ENCODE measurements around the gene PTGFR.

PTGFR gene

DNA sequence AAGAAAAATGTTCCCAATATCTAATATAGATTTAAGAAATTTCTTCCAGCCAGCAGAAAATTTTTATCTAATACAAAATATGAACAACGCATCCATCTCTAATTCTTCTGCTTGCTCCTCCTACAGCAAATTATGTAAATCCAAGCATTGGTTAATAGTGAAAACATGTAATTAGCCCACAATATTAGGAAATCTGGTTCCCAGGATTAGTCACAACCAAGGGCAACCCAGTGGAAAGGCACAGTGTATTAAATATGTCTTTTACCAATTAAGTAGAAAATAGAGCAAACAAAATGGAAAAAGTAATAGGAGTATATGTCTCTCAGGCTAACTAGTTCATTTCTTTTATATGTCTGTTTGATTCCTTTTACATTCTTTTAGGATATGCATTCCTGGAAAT lies 70.0 kb downstream of the PTGFR start:
- peak; percentile 71 for DNase-seq (ENCODE audit: low read depth)
- TF ChIP-seq, protein P1, sequence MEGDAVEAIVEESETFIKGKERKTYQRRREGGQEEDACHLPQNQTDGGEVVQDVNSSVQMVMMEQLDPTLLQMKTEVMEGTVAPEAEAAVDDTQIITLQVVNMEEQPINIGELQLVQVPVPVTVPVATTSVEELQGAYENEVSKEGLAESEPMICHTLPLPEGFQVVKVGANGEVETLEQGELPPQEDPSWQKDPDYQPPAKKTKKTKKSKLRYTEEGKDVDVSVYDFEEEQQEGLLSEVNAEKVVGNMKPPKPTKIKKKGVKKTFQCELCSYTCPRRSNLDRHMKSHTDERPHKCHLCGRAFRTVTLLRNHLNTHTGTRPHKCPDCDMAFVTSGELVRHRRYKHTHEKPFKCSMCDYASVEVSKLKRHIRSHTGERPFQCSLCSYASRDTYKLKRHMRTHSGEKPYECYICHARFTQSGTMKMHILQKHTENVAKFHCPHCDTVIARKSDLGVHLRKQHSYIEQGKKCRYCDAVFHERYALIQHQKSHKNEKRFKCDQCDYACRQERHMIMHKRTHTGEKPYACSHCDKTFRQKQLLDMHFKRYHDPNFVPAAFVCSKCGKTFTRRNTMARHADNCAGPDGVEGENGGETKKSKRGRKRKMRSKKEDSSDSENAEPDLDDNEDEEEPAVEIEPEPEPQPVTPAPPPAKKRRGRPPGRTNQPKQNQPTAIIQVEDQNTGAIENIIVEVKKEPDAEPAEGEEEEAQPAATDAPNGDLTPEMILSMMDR (conservative IDR thresholded peaks at IDR 0.05; ENCODE audit: control insufficient read depth, insufficient read depth, low read depth, low read length), result no peak
- no peak overlapping the region for H3K4me3 ChIP-seq (ENCODE audit: control insufficient read depth, low read depth, low read length)

DNA sequence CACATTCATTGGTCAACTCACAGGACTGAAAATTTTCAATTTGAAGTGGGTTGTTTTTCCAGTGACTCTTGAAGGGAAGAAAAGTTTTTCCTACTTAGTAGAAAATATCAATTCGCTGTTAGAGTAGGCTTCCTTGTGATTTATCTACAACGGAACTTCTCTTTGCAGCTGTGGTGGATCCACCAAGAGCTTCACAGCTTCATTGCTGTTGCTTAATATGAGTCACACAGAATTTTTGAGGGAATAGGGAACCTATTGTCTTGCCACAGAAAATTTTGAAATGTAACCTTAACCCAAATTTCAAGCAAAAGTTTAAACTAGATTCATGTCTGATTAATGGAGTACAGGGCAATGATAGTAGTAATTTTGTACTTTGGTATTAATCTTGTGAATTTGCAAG lies 71.1 kb downstream of the PTGFR start:
- H3K4me3 ChIP-seq (ENCODE audit: control insufficient read depth, low read depth, low read length), result no peak overlapping the region
- DNase-seq (ENCODE audit: low read depth), result peak; percentile 48
- TF ChIP-seq, protein P1 (conservative IDR thresholded peaks at IDR 0.05; ENCODE audit: control insufficient read depth, insufficient read depth, low read depth, low read length), result no peak

DNA sequence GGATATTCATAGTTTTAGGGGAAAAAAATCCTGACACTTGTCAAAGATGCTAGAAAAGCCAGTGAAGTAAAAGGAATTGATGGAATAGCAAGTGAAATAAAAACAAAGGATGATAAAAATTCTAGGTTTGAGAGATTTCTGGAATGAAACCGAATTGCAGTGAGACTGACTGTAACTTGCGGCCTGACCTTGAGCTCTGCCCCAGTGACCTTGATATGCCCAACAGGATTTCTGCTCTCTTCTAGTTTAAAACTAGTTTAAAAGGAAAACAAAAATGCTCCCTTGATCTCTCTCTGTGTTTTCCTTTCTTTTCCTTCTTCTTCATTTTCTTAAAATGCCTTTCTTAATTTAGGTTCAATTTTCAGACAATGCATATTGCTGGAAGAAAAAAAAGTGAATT lies 74.6 kb downstream of the PTGFR start:
- H3K4me3 ChIP-seq (ENCODE audit: control insufficient read depth, low read depth, low read length), result no peak overlapping the region
- TF ChIP-seq, protein P1 (conservative IDR thresholded peaks at IDR 0.05; ENCODE audit: control insufficient read depth, insufficient read depth, low read depth, low read length), result no peak
- DNase-seq (ENCODE audit: low read depth), result no peak

DNA sequence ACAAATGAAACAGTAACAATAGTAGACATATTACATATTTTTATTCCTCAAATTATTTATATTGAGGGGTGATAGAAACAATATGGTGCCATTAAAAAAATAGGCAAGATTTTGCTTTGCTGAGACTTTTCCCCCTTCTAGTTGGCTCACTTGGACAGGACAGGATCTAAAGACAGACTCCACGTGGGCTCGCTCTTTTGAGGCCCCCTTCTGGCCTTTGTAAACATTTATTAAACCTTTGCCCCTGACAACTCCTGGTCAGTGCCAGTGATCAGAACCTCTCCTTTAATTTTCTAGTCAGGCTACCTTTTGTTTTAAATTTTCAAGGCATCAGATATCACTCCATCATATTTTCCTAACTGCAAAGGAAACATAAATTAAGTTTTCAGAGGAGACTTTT lies 79.8 kb downstream of the PTGFR start:
- TF ChIP-seq, protein P1 (conservative IDR thresholded peaks at IDR 0.05; ENCODE audit: control insufficient read depth, insufficient read depth, low read depth, low read length), result peak; percentile 10
- H3K4me3 ChIP-seq (ENCODE audit: control insufficient read depth, low read depth, low read length), result no peak overlapping the region
- DNase-seq (ENCODE audit: low read depth), result peak; percentile 8

DNA sequence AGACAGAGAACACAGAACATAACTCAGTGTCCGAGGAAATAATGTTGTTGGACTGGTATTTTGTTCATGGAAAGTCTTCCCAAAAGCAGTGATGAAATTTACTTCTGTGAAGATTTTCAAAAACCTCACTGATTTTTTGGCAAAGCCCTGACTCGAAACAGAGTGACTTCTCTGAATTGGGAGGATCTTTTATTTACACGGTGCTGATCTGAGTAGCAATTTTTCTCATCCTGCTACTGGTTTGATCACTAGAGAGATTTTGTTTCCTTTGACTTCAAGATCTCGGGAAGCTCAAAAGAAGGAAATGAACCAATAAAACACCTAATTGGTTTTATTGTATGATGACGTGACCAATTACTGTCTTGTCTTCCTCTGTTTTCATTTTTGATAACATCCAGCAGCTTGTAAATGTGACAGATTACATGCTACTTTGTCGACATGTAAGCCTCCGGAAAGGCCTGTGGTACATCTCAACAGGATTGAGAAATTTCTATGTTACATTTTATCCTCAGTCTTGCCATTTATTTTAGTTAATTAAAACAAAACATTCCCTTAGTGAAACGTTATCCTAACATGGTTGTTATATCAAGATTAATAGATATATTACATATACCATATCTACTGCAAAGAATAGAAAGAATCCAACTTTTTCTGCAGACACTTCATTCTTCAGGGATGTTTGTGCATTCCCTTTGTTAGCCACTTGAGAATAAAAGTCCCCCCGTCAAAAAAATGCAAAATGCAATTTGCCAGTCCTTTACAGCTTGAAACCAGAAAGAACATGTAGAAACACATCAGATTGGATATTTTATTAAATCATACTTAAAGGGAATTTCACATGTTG lies 86.7 kb downstream of the PTGFR start:
- peak; percentile 9 for DNase-seq (ENCODE audit: low read depth)
- no peak overlapping the region for H3K4me3 ChIP-seq (ENCODE audit: control insufficient read depth, low read depth, low read length)
- TF ChIP-seq, protein P1 (conservative IDR thresholded peaks at IDR 0.05; ENCODE audit: control insufficient read depth, insufficient read depth, low read depth, low read length), result no peak

DNA sequence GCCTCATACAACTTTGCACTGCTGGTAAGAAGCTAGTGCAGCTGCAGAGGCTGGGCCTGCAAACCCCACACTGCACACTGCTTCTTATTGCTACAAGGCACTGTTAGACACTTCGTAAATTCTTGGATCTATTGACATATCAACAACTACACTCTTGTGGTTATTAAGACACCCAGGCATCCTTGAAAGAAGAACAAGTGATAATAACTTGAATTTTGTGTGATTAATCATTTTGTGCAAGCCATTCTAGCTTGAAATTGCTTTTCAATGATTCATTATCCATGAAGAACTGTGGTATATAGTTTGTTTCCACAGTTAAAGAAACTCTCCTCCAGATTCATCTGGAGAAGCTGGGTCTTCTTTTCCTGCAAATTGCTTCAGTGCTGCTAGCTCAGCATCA lies 95.8 kb downstream of the PTGFR start:
- TF ChIP-seq, protein P1 (conservative IDR thresholded peaks at IDR 0.05; ENCODE audit: control insufficient read depth, insufficient read depth, low read depth, low read length), result no peak
- DNase-seq (ENCODE audit: low read depth), result peak; percentile 60

More for the DNA sequence above, 95.8 kb downstream of the PTGFR start:
- no peak overlapping the region for H3K4me3 ChIP-seq (ENCODE audit: control insufficient read depth, low read depth, low read length)

Data from fibroblast of mammary gland (primary cell).